Dedifferentiated amniotic fluid mesenchymal stem cell (primary cell): ENCODE data around the gene ASS1.

Experiments used
- DNase-seq: peaks from one replicate; pipeline ENCODE4 v3.0.0-alpha.2; 2016; ENCODE audit errors: extremely low spot score

ASS1 gene

GRCh38 chr9:130473009-130473408 is 28.2 kb downstream of the ASS1 start:
- no peak for DNase-seq

- no peak for DNase-seq
These were observed 28.8 kb downstream of the ASS1 start for GRCh38 chr9:130473566-130473965.

GRCh38 chr9:130474106-130474505 is 29.3 kb downstream of the ASS1 start:
- DNase-seq = no peak

- DNase-seq = no peak
These were observed 31.5 kb downstream of the ASS1 start for GRCh38 chr9:130476151-130476730.

GRCh38 chr9:130477564-130477963 is 32.8 kb downstream of the ASS1 start:
- no peak for DNase-seq

GRCh38 chr9:130478152-130478551 is 33.4 kb downstream of the ASS1 start:
- DNase-seq = no peak

- no peak for DNase-seq
These were observed 34.2 kb downstream of the ASS1 start for GRCh38 chr9:130478736-130479575.

GRCh38 chr9:130479587-130479986 is 34.8 kb downstream of the ASS1 start:
- no peak for DNase-seq

GRCh38 chr9:130480673-130481072 is 35.9 kb downstream of the ASS1 start:
- DNase-seq = no peak

- no peak for DNase-seq
These were observed 37.7 kb downstream of the ASS1 start for GRCh38 chr9:130482463-130482862.

GRCh38 chr9:130483371-130483971 is 38.7 kb downstream of the ASS1 start:
- no peak for DNase-seq

- DNase-seq = no peak
These were observed 39.8 kb downstream of the ASS1 start for GRCh38 chr9:130484362-130485072.

- no peak for DNase-seq
These were observed 41.3 kb downstream of the ASS1 start for GRCh38 chr9:130486103-130486502.

GRCh38 chr9:130487500-130487899 is 42.7 kb downstream of the ASS1 start:
- DNase-seq = no peak

- no peak for DNase-seq
These were observed 44.0 kb downstream of the ASS1 start for GRCh38 chr9:130488621-130489330.

- DNase-seq = no peak
These were observed 46.2 kb downstream of the ASS1 start for GRCh38 chr9:130490981-130491380.

- no peak for DNase-seq
These were observed 47.2 kb downstream of the ASS1 start for GRCh38 chr9:130491830-130492482.

GRCh38 chr9:130493021-130493420 is 48.3 kb downstream of the ASS1 start:
- no peak for DNase-seq

GRCh38 chr9:130493476-130493875 is 48.7 kb downstream of the ASS1 start:
- DNase-seq = no peak

GRCh38 chr9:130495067-130495466 is 50.3 kb downstream of the ASS1 start:
- no peak for DNase-seq

- DNase-seq = no peak
These were observed 52.4 kb downstream of the ASS1 start for GRCh38 chr9:130497139-130497538.
